GM12873 (cell line): ENCODE data around the gene LAMA2.
A peak's percentile ranks its signal among the peaks of the same experiment; 100 is the strongest.

Experiments used
- TF ChIP-seq, protein P1 (sequence below): IDR thresholded peaks from 2 replicates; pipeline ENCODE4 v1.5.1; 2012; ENCODE audit warnings: low read depth, mild to moderate bottlenecking, moderate library complexity, low read length, control low read depth; ENCODE audit not compliant: insufficient read depth; ENCODE audit errors: missing control alignments

The LAMA2 gene

DNA sequence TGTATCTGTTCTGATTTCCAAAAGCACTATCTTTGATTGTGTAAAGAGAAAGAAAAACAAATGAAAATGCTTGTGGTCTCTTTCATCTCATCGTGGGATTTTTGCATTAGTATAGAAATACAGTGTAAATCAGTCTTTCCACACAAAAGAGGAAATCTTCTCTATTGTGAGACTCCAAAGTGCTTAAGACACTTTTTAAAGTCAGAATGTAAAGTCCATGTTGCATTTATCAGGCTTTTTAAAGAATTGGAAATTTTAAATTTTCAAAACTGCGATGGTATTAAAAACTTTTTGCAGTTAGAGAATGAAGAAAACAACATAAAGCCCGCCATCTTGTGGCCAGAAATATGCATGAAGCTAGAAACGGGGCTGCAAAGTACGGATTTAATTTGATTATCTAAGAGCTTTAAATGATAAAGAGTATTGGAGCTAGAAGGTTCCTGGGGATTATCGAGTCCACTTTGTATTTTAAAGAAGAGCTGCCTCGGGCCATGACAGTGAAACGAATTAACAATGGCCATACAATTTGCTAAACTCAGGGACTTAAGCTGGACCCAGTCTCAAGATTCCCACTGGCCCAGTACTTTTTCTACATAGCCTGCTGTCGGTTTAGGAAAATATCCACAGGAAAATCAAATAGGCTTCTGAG lies 487.5 kb downstream of the LAMA2 start:
- TF ChIP-seq, protein P1, sequence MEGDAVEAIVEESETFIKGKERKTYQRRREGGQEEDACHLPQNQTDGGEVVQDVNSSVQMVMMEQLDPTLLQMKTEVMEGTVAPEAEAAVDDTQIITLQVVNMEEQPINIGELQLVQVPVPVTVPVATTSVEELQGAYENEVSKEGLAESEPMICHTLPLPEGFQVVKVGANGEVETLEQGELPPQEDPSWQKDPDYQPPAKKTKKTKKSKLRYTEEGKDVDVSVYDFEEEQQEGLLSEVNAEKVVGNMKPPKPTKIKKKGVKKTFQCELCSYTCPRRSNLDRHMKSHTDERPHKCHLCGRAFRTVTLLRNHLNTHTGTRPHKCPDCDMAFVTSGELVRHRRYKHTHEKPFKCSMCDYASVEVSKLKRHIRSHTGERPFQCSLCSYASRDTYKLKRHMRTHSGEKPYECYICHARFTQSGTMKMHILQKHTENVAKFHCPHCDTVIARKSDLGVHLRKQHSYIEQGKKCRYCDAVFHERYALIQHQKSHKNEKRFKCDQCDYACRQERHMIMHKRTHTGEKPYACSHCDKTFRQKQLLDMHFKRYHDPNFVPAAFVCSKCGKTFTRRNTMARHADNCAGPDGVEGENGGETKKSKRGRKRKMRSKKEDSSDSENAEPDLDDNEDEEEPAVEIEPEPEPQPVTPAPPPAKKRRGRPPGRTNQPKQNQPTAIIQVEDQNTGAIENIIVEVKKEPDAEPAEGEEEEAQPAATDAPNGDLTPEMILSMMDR = peak; percentile 58

DNA sequence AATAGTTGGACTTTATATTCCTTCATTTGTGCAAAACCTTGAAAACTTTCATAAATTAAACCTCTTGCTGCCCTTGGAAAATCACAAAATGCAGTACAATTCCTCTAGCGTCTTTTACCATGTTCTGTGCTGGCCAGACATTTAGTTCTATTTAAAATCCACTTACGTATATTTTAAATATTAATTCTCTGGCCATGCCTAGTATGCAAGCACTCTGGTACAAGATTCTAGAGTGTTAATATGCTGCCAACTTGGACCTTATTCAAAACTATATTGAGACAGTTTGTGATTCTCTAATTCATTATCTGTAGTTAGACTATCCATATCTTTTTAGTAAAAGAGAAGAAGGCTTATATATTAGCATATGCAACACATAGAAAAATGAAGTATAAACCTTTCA lies 498.9 kb downstream of the LAMA2 start:
- TF ChIP-seq, protein P1 = no peak

DNA sequence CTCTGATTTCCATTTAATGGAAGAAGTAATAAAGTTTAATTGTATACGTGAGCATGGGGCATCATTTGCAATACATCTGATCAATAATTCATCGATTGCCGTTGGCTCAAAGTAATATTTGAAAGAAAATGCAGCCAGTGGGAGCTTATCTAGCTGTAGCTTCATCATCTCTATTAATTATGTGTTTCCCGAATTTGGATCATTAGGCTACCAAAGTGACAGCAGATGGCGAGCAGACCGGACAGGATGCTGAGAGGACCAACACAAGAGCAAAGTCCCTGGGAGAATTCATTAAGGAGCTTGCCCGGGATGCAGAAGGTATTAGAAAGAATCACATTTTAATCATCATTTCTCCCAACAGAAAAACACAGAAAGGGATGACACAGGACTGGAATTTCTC lies 500.0 kb downstream of the LAMA2 start:
- TF ChIP-seq, protein P1 = no peak

DNA sequence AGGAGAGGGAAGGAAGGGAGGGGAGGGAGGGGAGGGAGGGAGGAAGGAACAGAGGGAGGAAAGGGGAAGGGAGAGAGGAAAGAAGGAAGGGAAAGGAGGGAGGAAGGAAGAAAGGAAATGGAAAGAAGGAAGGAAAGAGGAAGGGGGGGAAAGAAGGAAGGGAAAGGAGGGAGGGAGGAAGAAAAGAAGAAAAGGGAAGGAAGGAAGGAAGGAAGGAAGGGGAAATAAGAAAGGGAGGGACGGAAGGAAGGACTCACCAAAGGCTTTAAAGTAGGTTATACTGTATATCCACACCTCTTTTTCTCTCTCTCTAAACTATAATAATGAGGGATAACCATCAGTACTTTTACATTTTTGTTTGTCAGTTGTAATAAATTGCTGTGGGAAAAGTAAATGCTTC lies 502.2 kb downstream of the LAMA2 start:
- TF ChIP-seq, protein P1 = no peak

DNA sequence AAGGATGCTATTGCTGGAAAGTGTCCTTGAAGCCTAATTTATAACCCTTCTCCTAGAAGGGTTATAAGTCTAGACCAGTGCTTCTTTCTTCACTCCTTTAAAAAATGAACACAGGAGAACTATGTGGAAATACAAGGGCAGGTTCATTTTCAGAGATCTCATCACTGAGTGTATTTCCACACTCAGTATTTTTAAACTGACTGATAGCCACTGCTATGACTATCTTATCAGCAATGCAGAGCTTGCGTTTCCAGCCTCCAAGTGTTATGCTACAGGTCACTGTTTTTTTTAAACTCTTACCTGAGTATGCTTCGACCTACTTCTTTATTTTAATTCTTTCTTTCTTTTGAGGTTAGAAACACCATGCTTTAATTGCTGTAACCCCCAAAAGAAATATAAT lies 508.0 kb downstream of the LAMA2 start:
- TF ChIP-seq, protein P1 = no peak

DNA sequence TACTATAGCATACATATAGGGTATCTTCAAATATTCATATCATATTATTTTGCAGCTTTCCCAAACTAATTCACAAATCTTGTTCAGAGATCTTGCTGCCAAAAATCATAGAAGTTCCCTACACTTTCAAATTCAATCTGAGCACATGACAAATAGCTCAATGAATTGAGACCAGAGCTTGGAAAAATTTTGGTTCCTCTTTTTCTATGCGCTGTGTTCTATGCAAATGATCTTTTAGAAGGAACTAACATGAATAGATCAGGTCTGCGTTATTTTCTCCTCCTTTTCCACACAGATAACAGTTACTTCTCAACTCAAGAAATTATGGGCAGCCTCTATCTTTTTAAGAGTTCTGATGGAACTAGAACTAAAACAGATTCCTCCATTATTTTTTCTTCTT lies 510.7 kb downstream of the LAMA2 start:
- TF ChIP-seq, protein P1 = no peak

DNA sequence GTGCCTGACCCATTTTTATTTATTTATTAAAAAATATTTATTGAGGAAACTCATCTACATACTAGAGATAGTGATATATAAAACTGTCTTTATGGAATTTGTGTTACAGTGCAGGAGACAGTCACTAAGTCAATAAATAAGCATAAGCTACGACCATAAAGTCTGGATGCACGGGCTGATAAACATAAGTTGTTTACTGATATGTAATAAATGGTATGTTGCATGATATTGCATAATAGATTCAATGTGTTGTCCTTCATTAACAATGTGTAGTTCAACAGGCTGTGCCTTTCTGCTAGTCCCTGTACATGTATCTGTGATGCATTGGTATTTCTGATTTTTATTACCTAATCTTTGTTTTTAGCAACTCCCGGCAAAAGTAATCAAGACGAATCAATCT lies 515.8 kb downstream of the LAMA2 start:
- TF ChIP-seq, protein P1 = no peak
